Activated CD8-positive, alpha-beta T cell treated with anti-CD3 and anti-CD28 coated beads for 36 hours (primary cell): Measurements from ENCODE around the gene MFN2. TPM values are rescaled to one million over a fixed set of nuclear protein-coding genes. Genes with fewer than 3 reads are reported as not detected.
A peak's percentile ranks its signal among the peaks of the same experiment; 100 is the strongest.

Experiments
- ATAC-seq: fragments of 200-7000 bp; cut with Tn5 transposase; one replicate; pipeline ENCODE4 v1.10.0; 2021; ENCODE audit warnings: mild to moderate bottlenecking, moderate library complexity
- CTCF ChIA-PET: fragments of 350-600 bp; sonication (Branson Sonifier 250); formaldehyde crosslinking; loops from one replicate; lab custom pipeline; 2021; ENCODE audit warnings: antibody characterized with exemption; lab: Charles Lee
- POLR2A ChIA-PET: fragments of 350-600 bp; sonication (Branson Sonifier 250); formaldehyde crosslinking; loops from one replicate; lab custom pipeline; 2021; ENCODE audit warnings: antibody characterized with exemption; lab: Charles Lee
- DNase-seq: peaks from one replicate; pipeline ENCODE4 v3.0.0-alpha.2; 2020
- H3K27ac Mint-ChIP-seq: one replicate; pipeline ENCODE4 v1.8.0; 2021; ENCODE audit warnings: mild to moderate bottlenecking, mixed read lengths
- H3K27me3 Mint-ChIP-seq: one replicate; pipeline ENCODE4 v1.8.0; 2021; ENCODE audit warnings: mixed read lengths
- H3K36me3 Mint-ChIP-seq: one replicate; pipeline ENCODE4 v1.8.0; 2021; ENCODE audit warnings: low read depth, mixed read lengths
- H3K4me1 Mint-ChIP-seq: one replicate; pipeline ENCODE4 v1.8.0; 2021; ENCODE audit warnings: low read depth, mixed read lengths
- H3K4me3 Mint-ChIP-seq: one replicate; pipeline ENCODE4 v1.8.0; 2021; ENCODE audit warnings: mild to moderate bottlenecking, moderate library complexity, mixed read lengths
- H3K9me3 Mint-ChIP-seq: one replicate; pipeline ENCODE4 v1.8.0; 2021; ENCODE audit warnings: mixed read lengths
- intact Hi-C: fragments of 100-400 bp; cut with micrococcal nuclease; formaldehyde crosslinking; loops from one replicate; pipeline ENCODE4 v1.10.0; 2022
- total RNA-seq, 2 experiments: library from RNA; stranded (reverse); gene quantifications; one replicate each; pipeline ENCODE4 v1.2.3, GENCODE V29; 2021
- TF ChIP-seq, protein P1 (sequence below): fragments of 200-600 bp; IDR thresholded peaks from one replicate; pipeline ENCODE4 v1.8.0; 2022; ENCODE audit warnings: antibody characterized with exemption, mild to moderate bottlenecking

The MFN2 gene
- total RNA-seq, 2 experiments from 2014 or later = 51.0 to 51.1 TPM

DNA sequence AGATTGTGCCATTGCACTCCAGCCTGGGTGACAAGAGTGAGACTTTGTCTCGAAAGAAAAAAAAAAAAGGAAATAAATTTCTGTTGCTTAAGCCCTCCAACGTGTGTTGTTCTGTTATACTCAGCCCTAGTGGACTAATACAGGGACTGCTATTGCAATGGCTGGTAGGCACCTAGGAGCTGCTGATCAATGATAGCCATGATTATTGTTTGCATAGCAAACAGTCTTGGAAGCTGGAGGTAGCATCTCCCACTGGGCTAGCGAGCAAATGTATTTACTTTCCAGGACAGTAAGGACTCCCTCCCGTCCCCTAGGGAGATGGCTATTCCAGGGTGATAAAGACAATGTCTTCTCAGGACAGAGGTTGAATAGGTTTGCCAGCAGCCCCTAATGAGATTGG is 69.4 kb downstream of the MFN2 start:
- TF ChIP-seq, protein P1, sequence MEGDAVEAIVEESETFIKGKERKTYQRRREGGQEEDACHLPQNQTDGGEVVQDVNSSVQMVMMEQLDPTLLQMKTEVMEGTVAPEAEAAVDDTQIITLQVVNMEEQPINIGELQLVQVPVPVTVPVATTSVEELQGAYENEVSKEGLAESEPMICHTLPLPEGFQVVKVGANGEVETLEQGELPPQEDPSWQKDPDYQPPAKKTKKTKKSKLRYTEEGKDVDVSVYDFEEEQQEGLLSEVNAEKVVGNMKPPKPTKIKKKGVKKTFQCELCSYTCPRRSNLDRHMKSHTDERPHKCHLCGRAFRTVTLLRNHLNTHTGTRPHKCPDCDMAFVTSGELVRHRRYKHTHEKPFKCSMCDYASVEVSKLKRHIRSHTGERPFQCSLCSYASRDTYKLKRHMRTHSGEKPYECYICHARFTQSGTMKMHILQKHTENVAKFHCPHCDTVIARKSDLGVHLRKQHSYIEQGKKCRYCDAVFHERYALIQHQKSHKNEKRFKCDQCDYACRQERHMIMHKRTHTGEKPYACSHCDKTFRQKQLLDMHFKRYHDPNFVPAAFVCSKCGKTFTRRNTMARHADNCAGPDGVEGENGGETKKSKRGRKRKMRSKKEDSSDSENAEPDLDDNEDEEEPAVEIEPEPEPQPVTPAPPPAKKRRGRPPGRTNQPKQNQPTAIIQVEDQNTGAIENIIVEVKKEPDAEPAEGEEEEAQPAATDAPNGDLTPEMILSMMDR = no peak
- DNase-seq (no peak), ATAC-seq (no peak)
- Mint-ChIP-seq H3K27ac (no peak overlapping the region), H3K9me3 (no peaks in the 10 kb centered on the region), H3K36me3 (no peaks in the 10 kb centered on the region), H3K27me3 (peaks cover 16% of the 10 kb centered on the region), H3K4me3 (no peak overlapping the region), H3K4me1 (peaks cover 26% of the 10 kb centered on the region)
- POLR2A ChIA-PET = interaction anchor here (5.6 to 6.5 kb wide), 2 partner anchors 9 to 141 kb away, joined by 40 to 72 read pairs; no protein-coding TSS in a partner anchor
- intact Hi-C loops = no loop called here
- CTCF ChIA-PET = interaction anchor here (0.8 to 3.7 kb wide), 2 partner anchors 17 to 22 kb away, joined by 3 to 12 read pairs; no protein-coding TSS in a partner anchor

GRCh38 chr1:12051361-12051760 is 71.1 kb downstream of the MFN2 start:
- Mint-ChIP-seq H3K27me3 (peaks cover 9% of the 10 kb centered on the region), H3K9me3 (no peaks in the 10 kb centered on the region), H3K4me3 (no peak overlapping the region), H3K27ac (no peak overlapping the region), H3K36me3 (no peaks in the 10 kb centered on the region), H3K4me1 (peaks cover 29% of the 10 kb centered on the region)
- ChIA-PET POLR2A (interaction anchor here (1.1 to 6.4 kb wide), 4 partner anchors 17 to 143 kb away, joined by 3 to 32 read pairs (median 10); no protein-coding TSS in a partner anchor), CTCF (interaction anchor here (0.9 to 3.7 kb wide), 7 partner anchors 16 to 225 kb away, joined by 3 to 12 read pairs (median 4); no protein-coding TSS in a partner anchor)
- DNase-seq (no peak), ATAC-seq (no peak)
- intact Hi-C loops = no loop called here
- TF ChIP-seq, protein P1 = no peak

DNA sequence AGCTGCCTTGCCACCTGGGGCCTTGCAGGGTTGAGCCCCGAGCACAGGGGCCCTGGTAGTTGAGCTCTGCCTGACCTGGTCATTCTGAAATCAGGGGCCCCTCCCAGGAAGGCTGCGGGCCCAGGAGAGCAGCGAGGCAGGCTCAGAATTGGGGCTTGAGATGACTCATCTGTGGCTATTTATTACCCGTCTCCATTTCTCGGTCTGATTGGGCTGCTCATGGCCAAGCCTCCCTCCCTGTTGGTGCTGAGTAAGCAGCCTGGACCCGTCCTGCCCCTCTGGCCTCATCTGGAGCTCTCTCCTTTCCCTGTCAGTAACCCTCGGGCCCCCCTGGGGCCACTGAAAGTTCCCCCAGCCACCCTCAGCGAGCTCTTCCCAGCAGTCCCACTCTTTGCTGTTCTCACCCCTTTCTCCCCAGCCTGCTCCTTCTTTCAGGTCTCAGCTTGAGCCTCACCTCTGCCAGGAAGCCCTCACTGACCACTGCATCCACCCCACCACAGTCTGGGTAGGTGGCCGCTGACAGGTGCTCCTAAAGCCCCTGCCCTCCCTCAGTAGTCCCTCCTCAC is 71.8 kb downstream of the MFN2 start:
- CTCF ChIA-PET = interaction anchor here (0.9 to 3.7 kb wide), 4 partner anchors 15 to 224 kb away, joined by 3 to 12 read pairs (median 4); no protein-coding TSS in a partner anchor
- Mint-ChIP-seq H3K36me3 (no peaks in the 10 kb centered on the region), H3K27me3 (peaks cover 9% of the 10 kb centered on the region), H3K4me3 (no peak overlapping the region), H3K4me1 (peaks cover 37% of the 10 kb centered on the region), H3K27ac (no peak overlapping the region), H3K9me3 (no peaks in the 10 kb centered on the region)
- ATAC-seq = peak; percentile 46
- POLR2A ChIA-PET = interaction anchor here (0.6 to 6.4 kb wide), 5 partner anchors 16 to 1558 kb away, joined by 3 to 32 read pairs (median 4); no protein-coding TSS in a partner anchor
- TF ChIP-seq, protein P1 = no peak
- intact Hi-C loops = no loop called here
- peak; percentile 62 for DNase-seq

- ATAC-seq = no peak
- no peaks in the 10 kb centered on the region for H3K36me3 Mint-ChIP-seq
- intact Hi-C loops = no loop called here
- ChIA-PET CTCF (no interaction called here), POLR2A (interaction anchor here (6.4 kb wide), 1 partner anchor 145 kb away, joined by 32 read pairs; no protein-coding TSS in a partner anchor)
- H3K27me3 Mint-ChIP-seq = peaks cover 9% of the 10 kb centered on the region
- no peak overlapping the region for H3K27ac Mint-ChIP-seq
- no peaks in the 10 kb centered on the region for H3K9me3 Mint-ChIP-seq
- H3K4me1 Mint-ChIP-seq = peaks cover 47% of the 10 kb centered on the region
- TF ChIP-seq, protein P1 = no peak
- no peak overlapping the region for H3K4me3 Mint-ChIP-seq
- DNase-seq = no peak
These were observed 72.9 kb downstream of the MFN2 start for GRCh38 chr1:12052997-12053686.
